A549 treated with AZD2906 at 1 μM for 4 hours (cell line): ENCODE measurements around the gene KCNG2. TPM values are rescaled to one million over a fixed set of nuclear protein-coding genes. Genes with fewer than 3 reads are reported as not detected.

Experiments
- total RNA-seq: library from RNA; stranded (reverse); fragments of 200-300 nt; extraction: Qiagen RNA extraction; gene quantifications from 5 replicates; pipeline ENCODE4 v1.2.3, GENCODE V29; 2022

Gene KCNG2, protein sequence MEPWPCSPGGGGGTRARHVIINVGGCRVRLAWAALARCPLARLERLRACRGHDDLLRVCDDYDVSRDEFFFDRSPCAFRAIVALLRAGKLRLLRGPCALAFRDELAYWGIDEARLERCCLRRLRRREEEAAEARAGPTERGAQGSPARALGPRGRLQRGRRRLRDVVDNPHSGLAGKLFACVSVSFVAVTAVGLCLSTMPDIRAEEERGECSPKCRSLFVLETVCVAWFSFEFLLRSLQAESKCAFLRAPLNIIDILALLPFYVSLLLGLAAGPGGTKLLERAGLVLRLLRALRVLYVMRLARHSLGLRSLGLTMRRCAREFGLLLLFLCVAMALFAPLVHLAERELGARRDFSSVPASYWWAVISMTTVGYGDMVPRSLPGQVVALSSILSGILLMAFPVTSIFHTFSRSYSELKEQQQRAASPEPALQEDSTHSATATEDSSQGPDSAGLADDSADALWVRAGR
- 0.06 TPM in 2 of 5 replicates, not detected in the others for total RNA-seq

DNA sequence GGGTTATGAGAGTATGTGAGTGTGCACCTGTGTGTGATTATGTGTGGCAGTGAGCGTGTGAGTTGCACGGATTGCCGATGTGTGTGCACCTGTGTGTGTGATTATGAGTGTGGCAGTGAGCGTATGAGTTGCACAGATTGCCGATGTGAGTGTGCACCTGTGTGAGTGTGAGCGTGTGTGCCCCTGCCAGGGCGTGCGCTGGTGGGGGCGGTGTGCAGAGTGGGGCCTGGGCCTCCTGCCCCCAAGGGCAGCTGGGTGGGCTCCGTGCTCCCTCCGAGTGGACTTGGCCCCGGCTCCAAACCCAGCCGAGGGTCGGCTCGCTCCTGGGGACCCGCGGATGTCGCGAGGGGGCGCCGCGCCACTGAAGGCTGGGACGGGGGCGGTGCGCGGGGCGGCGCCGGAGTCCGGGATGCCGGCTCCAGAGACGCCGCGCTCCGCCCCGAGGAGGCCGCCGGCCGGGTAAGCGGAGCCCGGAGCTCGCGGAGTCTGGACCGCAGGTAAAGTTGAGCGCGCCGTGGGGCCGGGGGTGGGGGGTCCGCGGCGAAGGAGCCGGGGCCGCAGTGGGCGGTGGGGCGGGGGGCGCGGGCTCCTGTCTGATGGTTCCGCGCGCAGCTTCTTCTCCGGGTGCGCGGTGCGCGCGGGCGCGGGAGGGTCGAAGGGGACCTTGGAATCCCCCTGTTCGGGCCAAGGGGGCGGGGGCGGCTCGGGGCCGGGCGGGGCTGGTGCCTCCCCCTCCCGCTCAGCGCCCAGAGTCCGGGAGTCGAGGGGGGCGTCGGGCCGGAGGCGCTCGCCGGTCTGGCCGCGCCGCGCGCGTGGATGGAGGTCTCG is at the start of gene KCNG2:
Gene KCNG2, plus strand, starts transcription at position 421 of the 828 bp plus-strand sequence. CDS start 65,730 bp downstream, outside the sequence.

Other genes with a start within 250 kb of the KCNG2 start
- gene CTDP1, start 118.1 kb upstream of the KCNG2 start, total RNA-seq = 14.2 to 17.1 TPM (median 15.9 TPM) in 5 replicates
- gene SLC66A2, start 153.7 kb downstream of the KCNG2 start, total RNA-seq = 14.4 to 21.7 TPM (median 19.9 TPM) in 5 replicates
- gene HSBP1L1, start 166.7 kb downstream of the KCNG2 start, total RNA-seq = 10.7 to 14.6 TPM (median 12.4 TPM) in 5 replicates
- gene TXNL4A, start 190.6 kb downstream of the KCNG2 start, total RNA-seq = 90.8 to 163 TPM (median 140 TPM) in 5 replicates
- gene RBFA, start 236.5 kb downstream of the KCNG2 start, total RNA-seq = 29.1 to 32.3 TPM (median 31.4 TPM) in 5 replicates